NB4 (cell line): Measurements from ENCODE around the gene PRL.

Experiments used
- POLR2A ChIP-seq: IDR thresholded peaks from 2 replicates; pipeline ENCODE4 v1.6.1; 2011; ENCODE audit warnings: mild to moderate bottlenecking; ENCODE audit not compliant: insufficient read length; ENCODE audit errors: extremely low read depth
- TF ChIP-seq, protein P1 (sequence below): IDR thresholded peaks from one replicate; pipeline ENCODE4 v1.5.1; 2012; ENCODE audit warnings: low read depth, low read length

- TF ChIP-seq, protein P1, sequence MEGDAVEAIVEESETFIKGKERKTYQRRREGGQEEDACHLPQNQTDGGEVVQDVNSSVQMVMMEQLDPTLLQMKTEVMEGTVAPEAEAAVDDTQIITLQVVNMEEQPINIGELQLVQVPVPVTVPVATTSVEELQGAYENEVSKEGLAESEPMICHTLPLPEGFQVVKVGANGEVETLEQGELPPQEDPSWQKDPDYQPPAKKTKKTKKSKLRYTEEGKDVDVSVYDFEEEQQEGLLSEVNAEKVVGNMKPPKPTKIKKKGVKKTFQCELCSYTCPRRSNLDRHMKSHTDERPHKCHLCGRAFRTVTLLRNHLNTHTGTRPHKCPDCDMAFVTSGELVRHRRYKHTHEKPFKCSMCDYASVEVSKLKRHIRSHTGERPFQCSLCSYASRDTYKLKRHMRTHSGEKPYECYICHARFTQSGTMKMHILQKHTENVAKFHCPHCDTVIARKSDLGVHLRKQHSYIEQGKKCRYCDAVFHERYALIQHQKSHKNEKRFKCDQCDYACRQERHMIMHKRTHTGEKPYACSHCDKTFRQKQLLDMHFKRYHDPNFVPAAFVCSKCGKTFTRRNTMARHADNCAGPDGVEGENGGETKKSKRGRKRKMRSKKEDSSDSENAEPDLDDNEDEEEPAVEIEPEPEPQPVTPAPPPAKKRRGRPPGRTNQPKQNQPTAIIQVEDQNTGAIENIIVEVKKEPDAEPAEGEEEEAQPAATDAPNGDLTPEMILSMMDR, result no peak
- no peak for TF ChIP-seq POLR2A
These were observed 25.8 kb downstream of the PRL start for GRCh38 chr6:22271081-22271480.
